ENCODE measurements around the gene TPM1.
"Not testable (repeated sequence)": the region's sequence is repeated elsewhere in the genome, so short reads cannot be mapped to it uniquely, and the experiment has no call there.

The TPM1 gene

DNA sequence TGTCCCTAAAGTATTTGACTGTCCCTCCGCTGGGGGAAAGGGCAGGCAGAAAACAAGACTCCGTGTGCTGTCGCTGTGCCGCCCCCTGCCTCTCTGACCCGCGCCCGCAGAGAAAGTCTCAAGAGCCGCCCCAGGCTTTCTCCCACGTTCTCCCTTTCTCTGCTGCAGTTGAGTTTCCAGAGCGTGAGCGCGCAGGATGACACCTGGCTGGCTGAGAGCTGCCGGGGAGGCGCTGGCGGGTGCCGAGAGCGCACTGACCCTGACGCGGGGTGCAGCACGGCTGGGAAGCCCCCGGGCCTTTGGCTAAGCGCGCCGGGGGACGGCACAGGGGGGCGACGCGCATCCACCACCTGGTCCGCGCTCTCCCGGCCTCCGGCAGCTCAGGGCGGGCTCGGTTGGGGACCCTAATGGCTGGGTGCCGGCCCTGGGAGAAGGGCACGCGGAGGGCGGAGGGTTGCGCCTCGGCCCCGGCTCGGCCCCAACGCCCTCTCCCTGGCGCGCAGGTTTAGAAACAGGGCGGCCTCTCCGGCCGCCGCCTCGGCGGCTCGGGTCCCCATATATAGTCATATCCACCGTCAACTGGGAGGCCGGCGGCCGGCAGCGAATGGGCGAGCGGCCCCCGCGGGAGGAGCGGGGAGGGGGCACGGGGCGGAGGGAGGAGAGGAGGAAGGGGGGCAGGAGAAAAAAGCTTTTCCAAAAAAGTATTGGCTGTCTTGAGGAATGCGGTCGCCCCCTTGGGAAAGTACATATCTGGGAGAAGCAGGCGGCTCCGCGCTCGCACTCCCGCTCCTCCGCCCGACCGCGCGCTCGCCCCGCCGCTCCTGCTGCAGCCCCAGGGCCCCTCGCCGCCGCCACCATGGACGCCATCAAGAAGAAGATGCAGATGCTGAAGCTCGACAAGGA lies at the start of gene TPM1:
Gene TPM1, plus strand, starts transcription at position 774 of the 903 bp plus-strand sequence. Its CDS starts 83 bp downstream, at position 857.
- DNase-seq: no peak

DNA sequence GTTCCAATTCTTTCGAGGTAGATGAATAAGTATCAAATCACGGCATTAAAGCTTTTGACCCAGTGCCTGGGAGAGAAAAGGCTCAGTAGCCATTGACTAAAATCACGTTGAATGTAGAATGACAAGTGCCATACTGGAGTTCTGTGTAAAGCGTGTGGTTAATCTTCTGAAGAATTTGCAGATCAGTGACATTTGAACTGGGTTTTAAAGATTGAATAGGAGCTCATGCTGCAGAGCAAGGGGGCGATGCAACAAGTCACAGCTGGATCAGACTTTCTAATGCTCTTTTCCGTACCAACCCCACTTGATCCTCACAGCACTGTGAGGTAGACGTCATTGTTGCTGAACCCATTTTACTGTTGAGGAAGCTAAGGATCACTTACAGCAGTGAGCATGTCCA lies 49.5 kb upstream of the TPM1 start:
- DNase-seq: no peak

DNA sequence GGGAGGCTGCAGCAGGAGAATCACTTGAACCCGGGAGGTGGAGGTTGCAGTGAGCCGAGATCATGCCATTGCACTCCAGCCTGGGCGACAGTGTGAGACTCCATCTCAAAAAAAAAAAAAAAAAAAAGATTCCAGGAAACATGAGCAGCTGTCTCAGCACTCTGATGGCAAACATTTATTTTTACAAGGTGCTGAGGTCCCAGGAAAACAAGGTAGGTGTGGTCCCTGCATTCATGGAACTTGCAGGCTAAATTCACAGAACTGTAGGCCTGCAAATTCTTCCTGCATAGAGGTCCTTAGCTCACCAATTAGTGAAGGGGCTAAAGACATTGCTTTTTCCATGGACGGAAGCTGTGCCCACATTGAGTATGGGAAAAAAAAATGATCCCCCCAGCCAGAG lies 48.9 kb upstream of the TPM1 start:
- not testable (repeated sequence) for DNase-seq

DNA sequence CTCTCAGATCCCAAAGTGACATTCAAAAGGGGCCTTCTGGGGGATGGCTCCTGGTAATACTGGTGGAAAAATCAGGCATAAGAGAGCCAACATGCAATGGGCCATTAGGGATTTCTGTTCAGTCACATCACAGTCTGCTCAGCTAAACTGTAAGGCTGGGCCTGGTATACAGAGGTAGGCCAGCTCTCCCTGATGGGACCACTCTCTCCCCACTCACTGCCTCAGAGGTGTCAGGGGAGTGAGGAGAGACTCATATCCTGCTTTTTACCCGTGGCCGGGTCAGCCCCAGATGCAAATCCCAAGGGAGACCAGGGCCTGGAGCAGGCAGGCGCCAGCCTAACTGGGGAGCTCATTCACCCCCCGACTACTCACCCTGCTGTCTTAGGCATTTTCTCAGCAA lies 48.1 kb upstream of the TPM1 start:
- no peak for DNase-seq

DNA sequence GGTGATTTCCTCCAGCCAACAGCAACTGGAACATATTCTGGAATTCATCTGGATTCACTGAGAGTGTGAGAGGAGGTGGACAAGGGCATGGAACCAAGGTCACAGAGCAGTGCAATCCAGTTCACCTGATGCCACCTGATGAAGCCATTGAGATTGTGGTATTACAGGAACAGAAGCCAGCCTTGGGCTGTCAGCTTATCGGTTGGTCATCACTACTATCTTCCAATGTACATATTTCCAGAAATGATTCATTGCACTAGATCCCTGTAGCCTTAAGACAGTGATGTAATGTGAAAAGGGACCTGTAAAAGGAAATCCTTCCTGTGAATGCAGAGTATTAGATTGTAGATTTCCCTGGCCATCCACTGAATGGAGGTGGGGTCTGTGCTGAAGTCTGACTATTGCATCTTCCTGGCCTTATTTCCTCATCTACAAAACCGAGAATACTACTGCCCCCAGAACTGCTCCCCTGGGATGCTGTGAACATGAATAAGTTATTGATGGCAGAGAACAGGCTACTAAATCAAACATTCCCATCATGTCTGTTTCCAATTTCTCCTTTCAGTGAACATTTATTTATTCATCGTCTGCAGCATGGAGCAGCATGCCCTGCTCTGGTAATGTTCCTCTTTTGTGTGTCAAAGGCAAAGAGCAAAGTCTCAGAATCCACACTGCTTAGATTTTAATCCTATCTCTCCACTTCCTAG lies 47.4 kb upstream of the TPM1 start:
- DNase-seq: no peak

DNA sequence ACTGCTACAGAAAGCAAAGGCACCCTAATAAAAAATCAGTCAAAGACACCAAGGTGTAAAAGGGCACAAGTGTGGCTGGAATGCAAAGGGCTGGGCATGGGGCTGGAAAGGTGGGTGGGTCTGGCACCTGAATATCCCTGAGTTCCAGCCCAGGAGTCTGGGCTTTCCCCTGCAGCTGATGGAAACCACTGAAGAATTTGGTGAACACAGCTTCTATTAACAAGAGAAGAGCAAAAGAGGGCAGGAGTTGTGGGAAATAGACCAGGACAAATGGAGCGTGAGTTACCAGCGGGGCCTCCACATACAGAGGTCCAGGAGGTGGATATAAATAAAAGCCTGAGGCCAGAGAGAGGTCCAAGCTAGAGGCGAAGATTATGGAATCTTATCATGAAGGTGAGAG lies 45.1 kb upstream of the TPM1 start:
- DNase-seq: no peak

DNA sequence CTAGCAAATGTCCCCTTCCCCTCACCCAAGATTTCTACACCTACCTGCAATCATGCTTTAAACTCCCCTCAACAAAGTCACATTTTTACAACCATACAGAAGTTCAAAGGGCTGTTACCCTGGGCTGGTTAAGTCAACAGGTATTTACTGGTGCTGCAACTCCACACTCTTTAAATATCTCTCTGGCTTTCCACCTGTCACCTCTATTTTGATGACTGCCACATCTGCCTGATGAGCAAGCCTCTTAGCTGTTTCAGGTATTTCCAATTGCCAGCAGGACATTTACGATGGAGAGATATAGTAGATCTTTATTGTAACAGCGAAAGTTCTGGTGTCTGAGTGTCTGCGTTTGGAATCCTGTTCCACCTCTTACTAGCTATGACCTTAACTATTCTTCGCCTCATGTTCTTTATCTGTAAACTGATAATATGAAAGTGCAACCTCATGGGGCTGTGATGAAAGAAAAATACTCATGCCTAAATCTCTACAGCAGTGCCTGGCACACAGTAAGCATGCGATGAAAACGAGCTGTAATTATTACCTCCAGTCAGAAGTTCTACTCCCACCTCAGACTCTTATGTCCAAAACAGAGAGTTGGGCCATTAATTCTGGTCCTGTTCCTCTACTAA lies 44.2 kb upstream of the TPM1 start:
- no peak for DNase-seq

DNA sequence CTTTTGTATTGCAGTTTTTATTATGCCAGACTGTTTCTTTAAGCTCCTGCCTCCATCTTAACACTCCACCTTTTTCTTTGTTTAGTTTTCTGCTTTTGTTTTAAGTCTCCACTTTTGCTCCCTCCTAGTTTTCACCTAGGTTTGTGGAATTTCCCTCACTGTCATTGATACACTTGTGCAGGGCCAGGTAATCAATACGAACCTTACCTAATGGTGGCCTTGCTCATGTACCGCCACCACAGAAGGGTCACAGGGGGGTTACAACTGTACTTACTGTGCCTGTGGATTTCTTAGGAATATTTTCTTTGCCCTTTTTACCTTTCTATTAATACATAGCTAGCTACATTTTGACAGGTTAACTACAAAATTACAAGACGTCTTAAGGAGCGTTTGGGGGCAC lies 43.4 kb upstream of the TPM1 start:
- no peak for DNase-seq

DNA sequence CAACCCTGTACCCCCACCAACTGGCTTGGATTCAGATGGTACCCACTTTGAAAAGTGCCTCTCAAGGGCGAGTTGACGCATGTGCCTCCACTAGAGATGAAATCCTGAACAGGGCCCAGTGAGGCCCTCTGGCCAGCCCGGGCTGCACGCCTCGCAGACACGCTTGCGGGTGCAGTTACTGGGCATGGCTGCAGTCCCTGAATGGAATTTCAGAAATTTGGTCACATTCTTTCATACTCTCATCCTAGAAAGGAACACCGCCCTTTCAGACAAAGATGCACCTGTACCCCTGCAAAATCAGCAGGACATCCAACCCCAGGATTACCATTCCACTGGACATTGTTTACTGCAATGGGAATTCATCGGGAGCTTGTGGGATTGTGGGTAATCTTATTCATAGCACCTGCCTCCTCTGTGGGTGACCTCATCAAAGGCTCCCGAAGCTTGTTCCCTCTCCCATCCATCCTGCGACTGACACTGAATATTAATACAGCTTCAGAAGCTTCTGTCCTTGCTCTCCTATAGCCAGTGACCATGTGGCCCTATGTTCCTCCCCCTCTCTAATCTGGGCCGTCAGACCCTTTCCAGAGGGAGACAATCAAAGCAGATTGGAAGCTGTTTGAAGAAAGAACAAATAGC lies 42.5 kb upstream of the TPM1 start:
- no peak for DNase-seq

DNA sequence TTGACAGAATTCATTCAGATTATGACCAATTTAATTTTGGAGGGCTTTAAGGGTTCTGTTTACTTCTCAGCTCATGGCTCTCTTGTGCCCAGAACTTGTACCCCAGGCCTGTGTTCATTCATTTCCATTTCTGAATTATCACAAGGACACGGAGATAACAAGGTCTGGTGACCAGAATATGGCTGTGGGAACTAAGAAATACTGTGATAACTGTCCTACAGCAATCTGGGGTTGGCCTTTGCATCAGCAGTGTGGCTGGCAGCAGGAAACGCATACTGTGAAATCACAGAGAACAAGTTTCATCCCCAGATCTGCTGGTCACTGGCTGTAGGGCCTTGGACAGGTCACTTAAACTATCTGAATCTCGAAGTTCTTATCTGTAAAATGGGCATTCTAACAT lies 41.8 kb upstream of the TPM1 start:
- no peak for DNase-seq

DNA sequence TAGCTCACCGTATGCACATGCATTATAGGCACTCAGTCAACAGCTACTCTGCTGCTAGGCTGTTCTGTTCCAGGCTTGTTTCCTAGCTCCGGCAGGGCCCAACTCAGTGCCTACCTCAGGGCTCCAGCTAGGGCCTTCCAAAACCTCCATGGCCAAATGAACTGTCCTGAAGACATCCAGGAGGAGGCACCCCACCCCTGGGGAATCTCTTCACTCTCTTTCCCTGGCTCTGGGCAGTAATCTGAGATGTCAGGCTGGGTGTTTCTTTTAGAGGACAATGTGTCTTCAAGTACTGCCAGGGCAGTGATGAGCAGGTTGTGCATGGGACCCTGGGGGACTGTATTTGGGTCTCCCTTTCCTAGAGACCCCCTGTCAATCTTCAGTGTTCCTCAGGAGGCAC lies 38.3 kb upstream of the TPM1 start:
- DNase-seq: no peak

DNA sequence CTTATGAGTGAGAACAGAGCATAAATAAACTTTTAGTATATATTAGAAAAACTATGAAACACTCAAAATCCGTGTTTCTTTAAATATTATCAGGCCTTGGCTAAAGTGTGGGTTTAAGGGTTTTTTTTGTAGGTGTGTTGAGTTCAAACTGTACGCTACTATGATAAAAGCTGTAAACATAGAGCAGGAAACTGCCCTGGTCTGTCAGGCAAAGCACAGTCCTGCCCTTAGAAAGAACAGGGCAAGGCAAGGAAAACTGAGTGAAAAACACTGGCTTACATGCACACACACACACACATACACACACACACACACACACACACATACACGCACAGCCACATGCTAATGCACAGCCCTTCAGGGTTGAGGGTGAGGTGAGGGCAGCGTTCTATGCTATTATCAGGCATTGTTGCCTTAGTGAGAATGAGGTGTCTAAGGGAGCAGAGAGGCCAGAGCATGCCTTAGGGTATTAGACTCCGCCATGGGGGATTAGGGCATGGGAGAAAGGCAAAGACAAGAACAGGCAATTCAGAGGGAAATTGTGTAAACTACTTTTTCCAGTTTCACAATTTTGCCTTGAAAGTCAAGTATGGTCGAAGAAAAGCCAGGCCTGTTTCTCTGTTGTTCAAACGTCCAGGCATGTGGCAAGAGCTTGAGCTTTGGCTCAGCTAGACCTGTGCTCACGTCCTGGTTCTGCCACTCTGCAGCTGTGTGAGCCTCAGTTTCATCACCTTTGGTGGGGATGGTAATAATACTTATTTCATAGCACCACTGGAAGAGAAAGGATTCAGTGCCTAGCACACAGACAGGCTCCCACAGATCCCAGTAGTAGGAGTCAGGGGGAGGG lies 36.3 kb upstream of the TPM1 start:
- no peak for DNase-seq

DNA sequence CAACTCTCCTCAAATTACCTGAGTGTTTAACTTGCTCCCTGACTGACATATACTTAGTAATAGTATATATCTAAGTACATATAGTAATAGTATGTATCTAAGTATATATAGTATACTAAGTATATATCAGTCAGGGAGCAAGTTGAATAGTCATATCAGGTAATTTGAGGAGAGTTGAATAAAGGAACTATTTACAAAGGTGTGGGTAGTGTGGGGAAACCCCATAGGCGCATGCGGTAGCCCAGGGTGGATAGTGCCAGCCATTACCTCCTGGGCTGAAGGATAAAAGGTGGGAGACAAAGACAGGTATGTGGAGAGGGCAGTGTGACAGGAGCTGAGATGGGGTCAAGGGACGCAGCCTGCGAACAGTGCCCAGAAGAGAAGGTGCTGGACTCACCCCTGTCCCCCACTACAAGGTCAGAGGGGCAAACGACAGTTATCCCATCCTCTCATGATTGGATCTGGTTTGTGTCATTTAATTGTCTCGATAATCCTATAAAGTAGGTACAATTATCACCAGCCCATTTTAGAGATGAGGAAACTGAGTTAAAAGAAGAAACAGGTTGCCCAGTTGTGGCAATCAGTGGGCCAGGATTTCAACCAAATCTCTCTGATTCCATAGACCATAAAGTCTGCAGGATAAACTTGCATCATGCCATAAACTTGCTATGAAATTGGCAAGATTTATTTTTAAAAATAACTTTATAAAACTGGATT lies 34.1 kb upstream of the TPM1 start:
- DNase-seq: no peak

DNA sequence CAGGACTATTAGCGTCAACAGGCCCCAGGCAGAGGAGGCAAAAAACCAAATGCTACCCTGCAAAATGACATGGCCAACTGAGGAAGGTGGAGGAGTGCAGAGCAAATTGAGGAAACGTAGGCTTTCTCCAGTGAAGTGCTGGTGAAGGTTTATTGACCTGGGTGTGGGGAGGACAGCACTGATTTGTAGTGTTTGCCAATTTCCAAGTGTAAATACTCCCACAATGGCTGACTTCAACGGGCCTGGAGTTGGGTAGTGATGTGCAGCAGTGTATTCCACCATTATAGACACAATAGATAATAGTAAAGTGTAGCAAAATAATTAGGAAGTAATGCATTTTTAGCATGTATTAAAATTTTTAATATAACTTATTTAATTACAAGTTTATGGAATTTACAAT lies 32.2 kb upstream of the TPM1 start:
- no peak for DNase-seq

DNA sequence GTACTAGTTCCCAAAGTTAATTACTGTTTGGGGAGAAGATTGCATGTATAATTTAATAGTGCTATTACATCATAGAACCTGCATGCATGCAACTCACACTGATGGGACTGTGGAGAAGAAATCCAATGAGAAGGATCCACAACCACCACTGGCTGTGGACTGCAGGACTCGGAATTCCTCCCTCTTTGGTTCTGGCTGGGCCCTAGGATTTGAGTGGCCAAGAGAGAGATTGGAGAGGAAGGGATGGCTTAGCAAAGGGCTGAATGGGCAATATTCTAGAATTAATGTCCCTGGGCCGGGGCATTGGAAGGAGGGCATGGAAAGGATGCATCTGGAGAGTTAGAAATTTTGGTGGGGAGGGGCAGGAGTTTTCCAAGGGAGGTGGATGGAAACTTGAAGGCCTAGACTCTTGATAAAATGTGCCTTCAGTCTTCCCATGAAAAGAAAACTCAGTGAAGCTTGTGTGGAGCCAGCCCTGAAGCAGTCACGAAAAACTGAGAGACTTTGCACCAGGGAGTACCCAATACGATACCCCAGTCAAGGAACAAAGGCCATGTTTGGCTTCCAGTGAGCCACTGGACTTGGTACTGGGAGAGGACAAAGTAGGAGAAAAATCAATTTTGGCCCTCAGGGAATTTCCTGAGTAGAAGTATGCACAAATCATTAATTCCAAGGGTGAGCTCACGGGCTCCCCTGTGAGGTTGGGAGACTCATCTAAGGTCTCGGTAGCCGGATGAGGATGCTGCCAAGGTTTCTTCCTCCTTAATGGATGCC lies 31.4 kb upstream of the TPM1 start:
- DNase-seq: no peak

DNA sequence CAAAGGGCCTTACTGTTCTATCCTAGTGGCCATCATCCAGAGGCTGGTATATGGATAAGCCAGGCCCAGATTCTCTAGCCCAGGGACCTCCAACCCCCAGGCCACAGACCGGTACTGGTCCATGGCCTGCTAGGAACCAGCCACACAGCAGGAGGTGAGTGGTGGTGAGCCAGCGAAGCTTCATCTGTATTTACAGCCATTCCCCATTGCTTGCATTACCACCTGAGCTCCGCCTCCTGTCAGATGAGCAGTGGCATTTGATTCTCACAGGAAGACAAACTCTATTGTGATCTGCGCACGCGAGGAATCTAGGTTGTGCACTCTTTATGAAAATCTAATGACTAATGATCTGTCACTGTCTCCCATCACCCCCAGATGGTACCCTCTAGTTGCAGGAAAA lies 30.1 kb upstream of the TPM1 start:
- no peak for DNase-seq

DNA sequence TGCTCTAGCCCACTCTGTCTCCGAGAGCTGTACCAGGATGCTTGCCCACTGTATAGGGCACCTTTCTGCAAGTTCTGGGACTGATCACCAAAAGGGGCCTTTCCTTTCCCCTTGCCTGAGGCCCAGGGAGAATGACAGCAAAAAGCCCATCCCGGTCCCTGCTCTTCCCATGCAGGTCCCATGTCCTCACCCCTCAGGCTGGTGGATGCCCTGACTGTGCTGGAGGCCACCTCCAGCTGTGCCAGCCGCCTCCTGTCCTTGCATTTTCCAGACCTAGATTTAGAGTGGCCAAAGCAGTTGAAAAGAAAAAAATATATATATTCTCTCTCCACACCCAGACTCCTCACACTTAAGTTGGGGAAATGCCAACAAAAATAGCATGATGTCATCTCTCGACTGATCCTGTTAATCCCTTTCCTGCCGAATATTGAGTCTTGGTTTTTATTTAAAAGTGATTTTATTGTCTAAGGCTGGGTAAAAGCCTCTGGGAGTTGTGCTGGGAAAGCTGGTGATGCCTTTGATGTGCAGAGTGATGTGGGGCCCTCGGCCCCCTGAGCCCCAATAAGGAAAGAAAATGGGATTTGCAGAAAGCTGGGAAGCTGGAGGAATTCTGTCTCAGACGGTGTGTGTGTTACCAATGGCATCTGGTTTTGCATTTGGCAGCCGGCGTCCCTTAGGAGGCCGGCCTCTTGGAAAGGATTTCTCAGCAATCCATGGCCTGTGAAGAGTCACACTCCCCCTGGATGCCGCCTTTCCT lies 29.3 kb upstream of the TPM1 start:
- no peak for DNase-seq

DNA sequence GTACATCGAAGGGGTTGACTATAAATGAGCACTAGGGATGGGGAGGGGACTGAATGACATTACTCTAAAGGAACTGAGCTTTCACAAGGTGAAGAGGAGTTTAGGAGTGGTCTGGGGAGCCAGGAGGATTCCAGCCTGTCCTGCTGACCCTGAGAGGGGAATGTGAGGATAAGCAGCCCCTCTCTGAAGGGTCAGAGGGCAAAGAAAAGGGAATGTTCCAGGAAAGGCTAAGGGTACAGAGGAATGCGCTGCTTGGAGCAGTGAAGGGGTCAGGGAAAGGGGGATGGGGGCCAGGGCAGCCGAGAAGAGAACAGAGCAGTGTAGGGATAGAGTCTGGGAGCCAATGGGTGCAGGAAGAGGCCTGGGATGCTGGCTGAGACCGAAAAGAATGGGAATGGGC lies 28.0 kb upstream of the TPM1 start:
- DNase-seq: no peak

DNA sequence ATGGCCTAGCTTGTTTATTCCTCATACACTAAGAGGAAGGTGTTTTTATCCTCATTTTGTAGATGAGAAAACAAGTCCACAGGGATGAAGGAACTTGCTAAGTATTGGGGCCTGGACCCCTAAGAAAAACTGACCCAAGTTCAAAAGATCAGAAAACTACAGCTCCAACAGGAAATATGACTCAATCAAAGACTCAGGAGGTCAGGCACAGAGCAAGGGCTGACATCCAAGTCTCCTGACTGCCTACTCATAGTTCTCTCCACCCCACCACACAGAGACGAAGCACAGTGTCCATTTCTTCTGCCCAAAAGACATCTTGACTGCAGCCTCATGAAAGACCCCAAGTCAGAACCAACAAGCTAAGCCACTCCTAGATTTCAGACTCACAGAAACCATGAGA lies 26.9 kb upstream of the TPM1 start:
- DNase-seq: no peak

DNA sequence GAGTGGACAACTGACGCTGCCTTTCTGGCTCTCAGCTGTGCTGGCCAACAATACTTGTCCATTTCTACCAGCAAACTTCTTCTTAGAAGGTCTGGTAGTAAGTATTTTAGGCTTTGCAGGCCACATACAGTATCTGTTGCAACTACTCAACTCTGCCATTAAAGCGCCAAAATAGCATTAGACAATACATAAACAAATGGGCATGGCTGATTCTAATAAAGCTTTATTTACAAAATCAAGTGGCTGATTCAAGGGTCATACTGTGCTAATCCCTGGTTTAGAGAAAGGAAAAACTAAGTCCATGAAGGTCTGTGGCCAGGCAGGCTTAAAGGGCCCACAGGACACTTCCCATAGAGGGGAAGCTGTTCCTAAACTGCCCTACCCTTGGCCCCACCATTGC lies 26.3 kb upstream of the TPM1 start:
- no peak for DNase-seq

Data from hippocampal formation (tissue), 2 donors.